GM21786 (cell line): Measurements from ENCODE around the gene GLIS1.

Experiments used
- ATAC-seq: cut with Tn5 transposase; IDR thresholded peaks from one replicate; pipeline ENCODE4 v1.9.1; 2021; ENCODE audit not compliant: unreplicated experiment

GLIS1 gene

DNA sequence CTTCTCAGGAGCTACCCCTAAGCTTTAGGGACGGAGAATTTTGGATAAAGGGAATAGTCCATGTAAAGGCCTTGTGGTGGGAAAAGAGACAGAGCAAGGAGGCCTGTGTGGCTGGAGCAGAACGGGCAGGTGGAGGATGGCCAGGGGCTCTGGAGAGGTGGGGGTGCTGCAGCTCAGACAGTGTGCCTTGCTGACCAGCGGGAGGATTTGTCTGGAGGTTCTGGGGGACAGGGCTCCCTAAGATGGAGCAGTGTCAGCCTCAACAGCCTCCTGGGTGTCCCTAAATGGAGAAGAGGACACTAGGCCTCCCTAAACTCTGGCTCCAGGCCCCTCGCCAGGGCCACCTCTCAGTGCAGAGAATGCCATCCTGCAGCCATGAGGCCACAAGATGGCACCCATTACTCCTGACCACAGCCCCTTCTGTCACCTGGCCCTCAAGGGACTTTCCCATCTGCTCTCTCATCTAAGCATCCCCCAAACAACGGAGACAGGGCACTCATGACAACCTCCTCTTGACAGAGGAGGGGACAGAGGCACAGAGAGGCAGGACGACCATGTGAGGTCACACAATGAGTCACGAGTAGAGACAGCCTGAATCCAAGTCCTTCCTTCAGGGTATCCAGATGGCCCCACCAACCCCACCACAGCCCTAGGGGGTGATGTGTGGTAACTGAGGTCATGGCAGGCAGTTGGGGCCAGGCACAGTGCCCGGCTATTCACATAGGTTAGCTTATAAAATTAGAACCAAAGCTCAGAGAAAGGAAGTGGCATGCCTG is 185.0 kb downstream of the GLIS1 start:
- ATAC-seq, result no peak

DNA sequence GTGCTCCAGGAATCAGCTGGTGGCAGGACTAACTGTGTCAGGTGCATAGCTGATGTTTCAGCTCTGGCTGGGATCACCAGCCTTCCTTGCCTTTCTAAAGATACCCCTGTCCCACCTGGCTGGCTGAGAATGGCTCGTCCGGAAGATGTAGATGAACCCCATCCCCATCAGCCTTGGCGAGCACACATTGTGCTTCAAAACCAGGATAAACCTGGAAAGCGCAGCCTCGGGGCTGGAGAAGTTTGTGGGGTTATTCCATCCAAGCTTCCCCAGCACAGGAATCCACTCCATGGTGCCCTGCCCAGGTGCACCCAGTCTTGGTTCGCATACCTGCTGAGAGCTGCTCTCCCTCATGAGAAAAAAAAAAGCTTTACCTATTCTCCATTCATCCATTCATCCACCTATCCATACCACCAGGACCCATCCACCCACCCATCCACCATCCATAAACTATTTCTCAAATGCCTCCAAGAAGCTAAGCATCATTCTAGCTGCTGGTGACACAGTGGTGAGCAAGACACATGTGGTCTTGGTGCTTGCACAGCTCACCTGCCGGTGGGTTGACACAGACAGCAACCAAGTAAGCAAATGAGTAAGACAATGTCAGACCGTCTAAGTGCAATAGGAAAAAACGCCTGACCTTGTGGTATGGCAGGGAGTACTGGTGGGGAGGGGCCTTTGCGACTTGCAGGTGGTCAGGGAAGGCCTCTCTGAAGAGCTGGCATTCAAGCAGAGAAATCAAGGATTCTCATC is 185.8 kb downstream of the GLIS1 start:
- no peak for ATAC-seq

DNA sequence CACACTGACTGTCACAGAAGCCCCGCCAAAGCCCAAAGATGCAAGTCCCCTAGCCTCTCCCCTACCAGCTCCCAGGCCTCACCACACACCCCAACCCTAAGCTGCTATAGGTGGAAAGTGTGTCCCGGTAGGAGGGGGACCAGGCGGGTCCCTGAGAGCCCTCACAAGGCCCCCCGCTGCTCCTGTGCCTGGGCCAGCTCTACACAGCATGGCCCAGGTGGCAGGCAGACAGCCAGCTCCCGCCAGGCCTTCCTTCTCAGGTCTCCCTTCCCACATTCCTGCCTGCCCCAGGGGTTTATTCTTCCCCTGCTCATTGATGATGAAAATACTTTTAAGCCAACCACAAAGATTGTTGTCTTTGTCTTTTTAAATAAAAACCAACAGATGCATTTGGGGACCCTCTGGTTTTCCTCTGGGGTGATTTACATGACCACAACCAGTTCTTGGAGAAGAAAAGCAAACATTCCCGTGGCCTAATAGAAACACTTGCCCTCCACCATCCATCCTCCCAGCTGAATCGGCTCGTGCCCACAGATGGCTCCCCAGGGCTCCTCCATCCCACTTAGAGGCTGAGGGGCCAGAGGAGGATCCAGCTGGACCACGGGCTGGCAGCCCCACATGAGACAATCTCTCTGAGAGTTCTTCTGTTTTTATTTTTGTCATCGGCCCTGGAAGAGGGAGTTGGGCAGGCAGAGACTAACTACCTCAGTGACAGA is 186.7 kb downstream of the GLIS1 start:
- ATAC-seq, result no peak

DNA sequence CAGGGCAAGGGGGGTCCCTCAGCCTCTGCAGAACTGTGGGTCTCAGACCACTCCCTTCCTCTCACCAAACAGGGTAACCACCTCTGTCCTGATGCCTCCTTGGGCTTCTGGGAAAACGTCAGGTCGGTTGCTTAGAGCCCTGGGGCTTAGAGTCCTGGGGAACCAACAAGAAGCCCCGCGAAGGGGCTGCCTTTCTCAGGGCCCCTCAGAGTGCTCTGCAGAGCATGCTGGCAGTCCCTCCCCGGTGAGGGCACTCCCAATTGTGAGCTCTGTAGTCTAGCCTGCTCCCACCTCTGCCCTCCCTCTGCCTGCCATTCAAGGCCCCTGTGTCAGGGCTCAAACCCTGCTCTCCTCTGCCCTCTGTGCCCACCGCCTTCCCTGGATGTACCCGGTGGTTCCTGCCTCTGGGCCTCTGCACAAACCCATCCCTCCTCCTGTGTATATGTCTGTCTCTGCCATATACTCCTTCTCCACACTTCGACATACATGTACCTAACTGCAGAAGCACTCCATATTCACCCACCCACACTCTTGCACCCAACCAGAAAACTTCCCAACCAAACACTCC is 187.5 kb downstream of the GLIS1 start:
- ATAC-seq, result no peak

DNA sequence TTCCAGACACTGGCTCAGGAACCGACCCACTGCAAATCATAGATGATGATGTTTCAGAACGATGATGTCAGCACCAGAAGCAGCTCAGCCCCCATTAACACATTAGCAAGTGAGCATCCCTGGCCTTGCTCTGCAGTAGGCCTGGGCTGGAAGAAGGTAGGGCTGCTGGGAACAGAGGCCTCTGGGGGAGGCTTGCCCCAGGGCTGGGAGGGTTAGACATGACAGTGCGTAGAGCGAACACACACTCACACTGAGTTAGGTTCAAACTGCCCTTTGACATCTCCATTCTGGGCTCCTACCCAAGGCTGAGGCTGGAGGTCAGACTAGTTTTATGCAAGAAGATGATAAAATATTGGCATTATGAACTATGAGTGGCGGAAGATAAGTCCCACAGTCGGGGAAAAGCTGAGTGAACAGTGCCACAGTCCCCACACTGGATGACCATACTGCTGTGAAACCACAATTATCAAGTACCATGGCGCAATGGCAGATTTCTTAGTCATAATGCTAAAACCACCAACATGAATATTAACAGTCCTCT is 188.7 kb downstream of the GLIS1 start:
- no peak for ATAC-seq

DNA sequence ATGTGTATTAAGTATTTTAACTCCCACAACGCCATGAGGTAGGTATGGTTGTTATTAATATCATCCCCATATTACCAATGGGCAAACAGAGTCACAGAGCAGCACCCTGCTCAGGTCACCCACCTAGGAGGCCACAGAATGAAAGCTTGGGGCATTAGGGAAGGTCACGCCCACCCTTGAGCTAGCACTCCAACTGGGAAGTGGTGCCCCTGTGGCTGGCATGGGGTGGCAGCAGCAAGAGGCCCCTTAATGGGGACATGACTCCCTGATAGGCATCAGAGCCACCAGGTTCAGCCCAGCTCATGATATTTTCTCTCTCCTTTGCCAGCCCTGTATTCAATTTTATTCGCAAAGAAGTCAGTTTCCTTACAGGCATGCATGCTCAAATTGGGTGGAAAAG is 189.2 kb downstream of the GLIS1 start:
- ATAC-seq, result no peak

DNA sequence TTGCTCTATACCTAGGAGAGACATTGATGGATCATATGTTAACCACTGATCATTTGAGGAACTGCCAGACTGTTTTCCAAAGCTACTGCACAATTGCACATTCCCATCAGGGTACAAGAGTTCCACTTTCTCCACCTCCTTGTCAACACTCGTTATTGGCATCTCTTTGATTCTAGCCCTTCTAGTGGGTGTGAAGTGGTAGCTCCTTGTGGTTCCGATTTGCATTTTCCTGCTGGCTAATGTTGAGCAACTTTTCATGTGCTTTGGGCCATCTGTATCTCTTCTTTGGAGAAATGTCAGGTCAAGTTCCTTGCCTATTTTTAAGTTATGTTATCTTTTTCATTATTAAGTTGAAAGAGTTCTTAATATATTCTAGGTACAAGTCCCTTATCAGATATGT is 189.7 kb downstream of the GLIS1 start:
- no peak for ATAC-seq

DNA sequence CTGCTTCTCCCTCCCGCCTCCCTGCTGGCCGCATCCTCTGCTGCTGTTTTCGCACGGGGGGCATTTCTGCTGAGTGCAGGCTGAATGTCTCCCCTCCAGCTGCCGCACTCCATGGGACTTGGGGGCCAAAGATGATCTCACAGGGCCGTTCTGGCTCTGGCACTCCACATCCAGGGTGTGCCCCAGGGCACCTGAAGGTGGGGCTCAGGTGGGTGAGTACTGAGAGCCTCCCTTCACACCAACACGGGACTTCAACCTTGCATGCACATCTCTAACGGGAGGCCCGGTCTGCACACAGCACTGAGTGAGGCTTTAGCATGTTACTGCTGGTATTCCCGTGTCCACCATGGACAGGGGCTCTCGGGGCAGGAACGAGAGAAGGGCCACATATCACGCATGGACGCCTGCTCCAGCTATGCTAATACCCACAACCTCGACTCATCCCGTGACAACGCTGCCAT is 190.9 kb downstream of the GLIS1 start:
- no peak for ATAC-seq

DNA sequence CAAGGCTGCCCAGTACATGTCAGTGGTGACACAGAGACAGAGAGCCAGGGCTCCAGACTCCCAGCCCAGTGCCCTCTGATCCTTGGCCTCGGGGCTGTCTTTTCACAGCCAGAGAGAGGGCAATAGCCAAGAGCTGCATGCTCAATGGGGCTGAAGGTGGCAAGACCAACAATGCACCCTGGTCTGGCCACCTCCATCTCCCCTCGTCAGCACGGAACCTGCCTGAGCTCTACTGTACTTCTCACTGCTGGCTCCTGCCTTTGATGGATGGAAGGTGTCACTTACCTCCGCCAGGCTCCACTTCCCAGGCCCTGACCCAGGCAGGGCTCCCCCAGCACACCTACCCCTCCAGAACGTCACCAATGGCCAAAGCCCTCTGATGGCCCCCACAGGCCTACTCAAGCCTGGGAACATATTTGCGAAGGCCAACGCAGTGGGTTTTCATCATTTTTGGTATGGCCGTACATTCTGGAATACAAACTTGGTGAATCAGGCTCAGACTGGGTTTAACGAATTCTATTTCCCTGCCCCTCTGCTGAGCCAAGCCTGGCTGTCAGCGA is 191.7 kb downstream of the GLIS1 start:
- no peak for ATAC-seq

DNA sequence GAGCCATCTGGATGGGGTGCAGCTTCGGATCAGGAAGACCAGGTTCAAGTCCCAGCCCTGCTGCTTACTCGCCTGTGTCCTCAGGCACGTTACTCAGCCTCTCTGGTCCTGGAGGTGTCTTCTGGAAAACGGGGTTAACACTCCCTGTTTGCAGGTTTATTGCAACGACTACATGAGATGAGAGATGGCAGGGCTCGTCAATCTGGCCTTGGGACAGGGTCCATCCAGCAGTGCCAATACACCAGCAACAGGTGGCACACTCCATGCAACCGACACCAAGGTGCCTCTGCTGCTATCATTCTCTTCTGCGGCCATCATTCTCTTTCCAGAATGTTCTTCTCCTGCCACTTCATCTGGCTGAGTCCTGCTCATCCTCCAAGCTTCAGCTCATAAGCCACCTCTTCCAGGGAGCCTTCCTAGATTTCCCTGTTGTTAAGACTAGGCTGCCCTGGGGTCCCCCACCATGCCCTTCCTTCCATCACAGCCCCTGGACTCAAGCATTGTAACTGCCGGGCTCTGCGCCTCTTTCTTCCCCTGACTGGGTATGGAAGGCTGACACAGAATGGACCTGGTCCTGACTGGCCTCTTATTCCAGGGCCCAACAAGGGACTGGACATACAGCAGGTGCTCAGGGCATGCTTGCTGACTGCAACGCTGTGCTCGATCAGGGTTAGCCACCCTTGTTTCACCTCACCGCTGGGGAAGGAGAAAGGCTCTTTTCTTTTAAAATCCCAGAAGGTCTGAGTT is 192.4 kb downstream of the GLIS1 start:
- ATAC-seq, result no peak

DNA sequence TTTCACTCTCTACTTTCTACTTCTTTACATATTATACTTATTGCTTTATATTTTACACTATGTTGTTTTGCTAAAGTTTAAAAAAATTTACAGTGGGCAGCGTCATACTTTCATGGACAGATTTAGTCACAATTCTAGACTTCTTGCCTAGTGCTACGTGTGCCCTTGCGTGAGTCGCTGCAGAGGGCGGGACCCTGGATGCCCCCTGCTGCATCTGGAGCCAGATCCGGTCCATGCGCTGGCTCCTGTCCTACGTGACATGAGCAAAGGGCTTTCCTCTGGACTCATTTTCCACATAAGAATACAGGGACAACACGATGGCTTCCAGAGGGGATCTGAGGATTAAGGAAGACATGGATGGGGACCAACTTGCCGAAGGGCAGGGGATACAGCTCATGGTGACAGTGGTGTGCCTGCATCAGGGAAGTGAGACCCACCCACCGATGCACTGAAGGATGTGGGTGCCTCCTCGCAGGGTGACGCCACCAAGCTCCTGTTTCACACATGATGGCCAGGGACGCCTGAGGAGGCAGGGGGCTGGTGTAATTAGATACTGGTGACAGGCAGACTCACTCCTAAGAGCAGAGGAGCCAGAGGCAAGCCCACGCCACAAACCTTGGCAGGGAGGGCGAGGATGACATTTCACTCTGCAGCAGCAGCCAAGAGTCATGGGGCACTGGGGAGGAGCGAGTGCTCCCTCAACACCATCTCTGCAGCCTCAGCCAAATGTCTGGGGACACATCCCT is 193.1 kb downstream of the GLIS1 start:
- no peak for ATAC-seq

DNA sequence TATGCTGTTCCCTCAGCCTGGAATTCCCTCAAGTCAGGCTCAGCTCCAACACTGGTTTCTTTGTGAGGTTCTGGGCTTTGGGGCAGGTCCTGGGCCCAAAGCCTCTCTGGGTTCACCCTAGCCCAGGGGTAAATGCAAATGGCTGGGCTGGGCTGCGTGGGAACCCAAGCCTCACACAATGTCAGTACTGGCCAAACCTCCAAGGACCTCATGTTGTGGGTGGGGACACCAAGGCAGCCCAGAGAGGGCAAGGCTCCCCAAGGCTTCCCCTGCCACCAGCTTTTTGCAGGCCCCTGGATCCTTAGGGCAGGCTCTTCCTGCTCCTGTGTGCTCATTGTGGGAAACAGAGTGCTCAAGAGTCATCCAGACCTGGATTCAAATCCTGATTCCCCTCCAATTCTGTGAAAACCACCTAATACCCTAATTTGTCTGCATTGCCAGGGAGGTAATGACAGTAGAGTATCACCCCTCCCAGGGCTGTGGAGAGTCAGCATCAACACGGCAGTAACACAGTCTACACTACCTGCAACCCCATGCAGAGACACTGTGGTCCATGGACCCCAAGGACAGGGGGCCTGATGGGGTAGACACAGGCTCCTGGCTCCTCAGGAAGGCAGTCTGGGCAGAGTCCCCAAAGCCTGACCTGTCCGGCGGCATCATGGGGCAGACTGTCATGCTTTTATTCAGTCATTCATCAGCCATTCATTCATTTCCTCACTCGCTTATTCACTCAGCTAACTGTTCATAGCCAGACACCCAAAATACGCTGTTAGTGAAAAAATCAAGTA is 194.0 kb downstream of the GLIS1 start:
- no peak for ATAC-seq

DNA sequence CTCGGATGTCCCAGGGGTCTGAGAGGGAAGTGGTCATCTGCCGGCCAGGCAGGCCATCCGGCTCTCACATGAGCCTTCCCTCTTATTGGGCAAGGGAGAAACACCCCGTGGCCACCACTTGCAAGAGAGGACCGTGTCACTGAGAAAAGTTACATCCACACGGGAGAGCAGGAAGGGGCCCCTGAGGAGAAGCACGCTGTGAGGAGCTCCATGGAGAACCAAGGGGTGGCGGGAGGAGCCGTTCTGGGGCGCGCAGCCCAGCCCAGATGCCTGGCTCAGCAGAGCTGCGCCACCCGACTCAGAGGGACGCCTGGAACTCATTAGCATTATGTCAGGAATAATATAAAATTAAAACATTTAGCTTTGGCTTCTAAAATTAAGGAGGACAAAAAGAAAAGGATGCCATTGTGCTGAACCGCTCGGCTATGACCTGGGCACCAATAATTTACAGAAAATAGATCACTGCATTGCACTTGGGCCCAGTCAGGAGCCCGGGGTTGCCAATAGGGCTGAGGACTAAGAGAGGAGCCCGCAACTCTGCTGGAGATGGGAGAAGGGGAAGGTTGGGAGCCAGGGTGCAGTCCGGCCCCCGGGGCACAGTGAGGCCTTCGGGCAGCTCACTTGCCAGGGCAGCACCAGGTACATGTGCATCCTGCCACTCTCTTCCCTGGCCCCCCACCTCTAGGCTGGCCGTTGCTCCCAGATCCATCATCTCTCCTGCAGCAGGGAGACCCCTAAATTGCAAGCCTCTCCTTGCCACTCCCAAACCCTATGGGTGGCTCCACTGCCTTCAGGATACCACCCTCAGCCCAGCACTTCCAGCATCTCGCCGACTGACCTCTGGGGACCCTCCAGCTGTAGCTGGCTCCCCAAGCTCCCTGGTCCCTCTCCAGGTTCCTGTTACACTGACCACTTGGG is 194.9 kb downstream of the GLIS1 start:
- no peak for ATAC-seq

DNA sequence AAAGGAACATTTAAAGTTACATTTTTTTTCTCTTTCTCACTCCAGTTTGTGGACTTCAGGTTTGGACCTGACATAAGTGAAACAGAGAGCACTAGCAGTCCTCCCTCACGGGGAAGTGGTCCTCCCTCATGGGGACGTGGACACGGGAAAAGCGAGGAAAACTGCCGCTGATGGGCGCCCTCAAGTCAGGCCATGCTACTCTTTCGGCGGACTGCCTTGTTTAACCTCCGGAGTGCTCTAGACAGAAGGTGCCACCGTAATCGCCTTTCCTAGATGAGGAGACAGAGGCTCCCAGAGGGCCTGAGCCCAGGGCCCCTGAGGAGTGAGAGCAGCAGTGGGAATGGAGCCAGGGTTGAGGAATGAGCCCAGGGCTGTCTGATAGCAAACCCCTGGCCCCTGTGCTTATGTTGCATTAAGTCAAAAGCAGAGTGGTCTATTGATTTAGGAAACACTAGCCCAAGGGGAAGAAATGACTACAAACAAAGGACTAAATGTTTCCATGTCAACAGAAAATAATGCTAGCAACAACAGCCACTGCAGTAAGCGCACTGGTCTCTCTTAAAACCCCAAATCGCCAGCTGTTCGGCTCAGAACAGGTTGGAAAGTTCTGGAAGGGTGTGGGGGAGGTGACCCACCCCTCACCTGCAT is 195.7 kb downstream of the GLIS1 start:
- ATAC-seq, result no peak

DNA sequence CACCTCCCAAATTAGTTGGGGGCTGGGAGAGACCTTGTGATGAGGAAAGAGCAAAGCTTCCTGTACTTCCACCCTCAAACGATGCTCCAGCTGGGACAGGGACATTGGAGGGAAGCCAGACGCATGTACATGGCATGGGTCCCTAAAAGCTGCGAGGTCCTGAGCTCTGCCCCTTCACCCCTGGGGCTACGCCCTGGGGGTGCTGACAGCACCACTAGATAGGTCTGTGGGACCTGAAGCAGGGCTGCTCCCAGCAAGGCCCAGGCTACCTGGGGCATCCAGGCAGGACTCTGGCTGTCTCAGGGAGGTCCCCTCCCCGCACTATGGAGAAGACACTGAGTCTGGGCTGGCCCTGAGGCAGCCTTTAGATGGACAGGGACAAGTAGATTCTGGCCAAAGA is 196.4 kb downstream of the GLIS1 start:
- ATAC-seq, result no peak

DNA sequence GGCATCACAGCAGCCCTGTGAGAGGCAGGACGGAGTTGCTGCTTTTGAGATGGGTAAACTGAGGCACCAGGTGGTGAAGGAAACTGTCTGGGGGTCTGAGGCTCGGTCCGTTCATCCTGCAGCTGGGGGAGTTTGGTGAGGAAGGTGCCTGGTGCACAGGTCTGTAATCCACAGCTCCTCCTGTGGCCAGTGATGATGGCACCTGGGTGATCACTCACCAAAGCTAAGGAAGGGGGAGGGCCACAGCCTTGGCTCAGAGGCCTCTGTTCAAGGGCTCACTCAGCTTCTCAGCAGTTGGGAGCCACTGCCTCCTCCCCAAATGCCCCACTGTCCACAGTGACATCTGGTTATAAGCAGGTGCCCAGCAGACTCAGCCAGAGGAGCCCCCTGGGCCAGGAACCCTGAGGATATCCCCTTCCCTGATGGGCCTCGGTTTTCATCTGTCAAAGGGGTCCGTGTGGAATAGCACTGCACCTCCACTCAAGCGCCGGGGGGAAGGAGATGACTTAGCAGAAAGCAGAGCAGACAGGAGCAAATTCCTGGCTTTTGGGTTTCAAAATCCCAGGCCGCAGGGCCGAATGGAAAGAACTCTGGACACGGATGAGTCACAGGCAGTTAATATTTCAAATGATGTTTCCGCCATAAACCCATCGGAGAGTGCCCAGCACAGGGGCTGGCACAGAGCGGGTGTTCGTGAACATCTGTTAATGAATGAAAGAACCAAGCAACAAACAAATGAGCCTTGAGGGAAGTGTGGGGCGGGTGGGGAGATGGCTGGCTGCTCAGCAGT is 197.0 kb downstream of the GLIS1 start:
- no peak for ATAC-seq
